NCI-H1930 (cell line): ENCODE measurements around the gene SIGLEC1.
A peak's percentile ranks its signal among the peaks of the same experiment; 100 is the strongest.

Experiments used
- DNase-seq, 2 experiments: peaks; one replicate each; lab custom pipeline; 2025; lab: John Stamatoyannopoulos, UW

SIGLEC1 gene

DNA sequence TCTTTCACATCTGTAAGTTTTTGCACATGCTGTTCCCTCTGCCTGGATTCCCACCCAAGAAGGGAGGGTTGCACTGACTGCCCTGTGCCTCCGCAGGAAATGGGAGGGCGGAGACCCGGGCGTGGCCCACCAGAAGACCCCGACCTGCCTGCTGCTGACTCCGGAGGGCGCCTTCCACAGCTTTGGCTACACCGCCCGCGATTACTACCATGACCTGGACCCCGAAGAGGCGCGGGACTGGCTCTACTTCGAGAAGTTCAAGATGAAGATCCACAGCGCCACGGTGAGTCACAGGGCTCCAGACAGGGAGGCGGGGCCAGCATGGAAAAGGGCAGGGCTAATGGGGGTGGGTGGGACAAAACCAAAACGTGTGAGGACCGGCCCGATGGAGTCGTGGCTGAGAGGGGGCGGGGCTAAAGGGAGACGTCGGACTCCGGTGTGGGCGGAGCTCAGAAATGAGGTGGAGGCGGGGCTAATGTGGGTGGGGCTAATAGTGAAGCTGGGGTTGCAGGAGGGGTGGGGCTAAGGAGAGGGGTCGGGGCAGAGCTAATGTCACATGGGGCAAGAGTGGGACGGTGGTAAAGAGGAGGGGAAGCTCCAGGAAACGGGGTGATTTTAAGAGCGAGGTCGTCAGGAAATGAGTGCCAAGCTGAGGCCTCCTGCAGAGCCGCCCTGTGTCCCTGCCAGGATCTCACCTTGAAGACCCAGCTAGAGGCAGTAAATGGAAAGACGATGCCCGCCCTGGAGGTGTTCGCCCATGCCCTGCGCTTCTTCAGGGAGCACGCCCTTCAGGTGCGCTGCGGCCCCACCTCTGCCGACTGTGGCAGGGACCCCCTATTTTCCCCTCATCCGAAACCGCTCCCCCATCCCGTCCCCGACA is 32.6 kb upstream of the SIGLEC1 start:
- peak; percentile 77 to 79 for DNase-seq

DNA sequence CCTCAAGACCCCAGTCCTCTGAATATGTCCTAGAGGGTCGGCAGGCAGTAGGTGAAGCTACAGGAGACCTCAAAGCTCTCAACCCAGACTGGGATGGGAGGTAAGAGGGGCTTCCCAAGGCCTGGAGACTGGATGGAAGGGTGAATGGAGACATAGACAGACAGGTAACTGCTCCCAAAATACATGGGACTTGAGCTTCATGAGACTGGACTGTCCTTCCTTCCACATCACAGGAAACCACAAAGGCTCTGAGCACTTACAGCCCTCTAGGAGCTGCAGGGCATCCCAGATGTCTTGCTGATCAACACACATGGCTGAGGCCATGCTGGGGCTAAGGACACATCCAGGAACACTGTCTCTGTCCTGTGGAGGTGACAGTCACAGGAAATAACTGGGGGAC is 31.6 kb upstream of the SIGLEC1 start:
- no peak for DNase-seq

DNA sequence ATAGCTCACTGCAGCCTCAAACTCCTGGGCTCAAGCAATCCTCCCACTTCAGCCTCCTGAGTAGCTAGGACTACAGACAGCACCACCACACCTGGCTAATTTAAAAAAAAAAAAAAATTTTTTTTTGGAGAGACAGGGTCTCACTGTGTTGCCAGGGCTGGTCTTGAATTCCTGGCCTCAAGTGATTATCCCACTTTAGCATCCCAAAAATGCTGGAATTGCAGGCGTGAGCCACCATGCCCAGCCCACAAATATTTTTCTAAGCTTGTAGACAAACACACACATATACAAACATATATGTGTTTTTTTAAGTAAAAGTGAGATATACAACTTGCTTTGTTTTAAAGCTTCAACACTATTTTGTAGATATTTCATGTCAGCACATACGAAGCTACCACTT is 30.9 kb upstream of the SIGLEC1 start:
- no peak for DNase-seq

DNA sequence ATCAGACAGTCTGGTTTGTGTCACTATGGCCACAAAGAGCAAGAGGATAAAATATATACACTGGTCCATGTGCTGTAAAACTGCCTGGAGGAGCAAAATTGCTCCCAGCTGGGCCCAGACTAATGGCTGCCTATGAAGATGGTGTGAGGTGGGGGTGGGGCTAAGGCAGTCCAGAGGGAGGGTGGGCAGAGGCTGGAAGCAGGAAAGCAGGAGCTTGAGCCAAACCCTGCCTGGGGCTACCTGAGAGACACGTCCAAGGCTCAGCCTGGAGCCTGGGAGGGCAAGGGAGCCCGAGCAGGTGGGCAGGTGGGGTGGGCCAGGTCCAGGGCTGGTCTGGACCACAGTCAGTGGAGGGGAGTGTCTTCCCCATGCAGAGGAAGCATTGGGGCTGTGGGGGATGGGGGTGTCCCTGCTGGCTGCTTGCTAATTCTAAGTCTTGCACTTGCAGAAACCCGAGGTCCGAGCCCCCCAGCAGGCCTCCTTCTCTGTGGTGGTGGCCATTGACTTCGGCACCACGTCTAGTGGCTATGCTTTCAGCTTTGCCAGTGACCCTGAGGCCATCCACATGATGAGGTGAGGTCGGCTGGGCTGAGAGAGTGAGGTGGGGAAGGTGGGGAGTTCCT is 29.5 kb upstream of the SIGLEC1 start:
- DNase-seq = no peak

DNA sequence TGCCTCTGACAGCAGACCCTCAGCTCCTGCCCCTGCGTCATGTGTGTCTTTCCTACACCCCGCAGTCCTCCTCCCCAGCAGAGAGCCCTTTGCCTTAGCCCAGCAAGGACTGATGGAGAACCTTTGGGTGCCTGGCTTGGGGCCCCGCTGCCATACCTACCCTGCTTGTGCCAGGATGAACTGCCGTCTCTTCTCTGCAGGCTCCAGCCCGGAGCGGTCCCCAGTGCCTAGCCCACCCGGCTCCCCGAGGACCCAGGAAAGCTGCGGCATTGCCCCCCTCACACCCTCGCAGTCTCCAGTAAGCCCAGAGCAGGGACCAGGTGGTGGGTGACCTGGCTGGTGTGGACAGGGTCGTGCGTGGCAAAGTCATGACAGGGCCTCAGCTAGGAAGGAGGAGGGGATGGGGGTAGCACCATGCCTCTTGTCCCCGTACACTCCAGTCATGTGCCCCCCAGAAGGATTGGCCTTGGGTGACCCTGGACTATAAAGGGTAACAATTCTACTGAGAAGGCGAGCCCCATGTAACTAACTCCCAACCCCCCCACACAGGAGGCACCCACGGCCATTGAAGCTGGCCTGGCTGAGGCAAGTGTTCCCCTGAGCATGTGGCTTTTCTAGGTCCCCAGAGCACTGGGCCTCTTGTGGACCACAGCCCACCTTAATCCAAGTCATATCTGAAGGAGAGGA is 28.4 kb upstream of the SIGLEC1 start:
- DNase-seq = no peak

DNA sequence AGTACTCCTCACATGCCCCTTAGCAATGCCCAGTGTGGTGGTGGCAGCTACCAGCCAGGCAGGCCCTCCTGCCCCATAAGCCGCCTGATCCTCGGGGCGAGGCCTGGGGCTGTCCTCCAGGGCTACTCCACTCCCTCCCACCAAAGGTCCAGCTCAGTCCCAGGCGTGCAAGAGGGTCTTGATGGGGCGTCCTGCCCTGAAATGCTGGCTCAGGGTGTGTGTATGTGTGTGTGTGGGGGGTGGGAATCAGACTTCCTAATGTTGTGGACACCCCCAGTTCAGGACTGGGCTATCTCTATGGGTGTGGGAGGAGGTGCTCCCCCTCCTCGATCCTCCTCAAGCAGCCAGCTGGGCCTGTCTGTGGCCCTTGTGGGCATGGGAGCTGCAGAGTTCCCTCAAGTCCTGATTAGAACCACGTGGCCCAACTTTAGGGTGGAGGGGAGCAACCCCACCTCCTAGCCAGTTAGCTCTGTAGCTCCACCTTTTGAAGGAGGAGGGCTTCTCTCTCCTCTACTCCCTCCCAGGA is 27.6 kb upstream of the SIGLEC1 start:
- no peak for DNase-seq

DNA sequence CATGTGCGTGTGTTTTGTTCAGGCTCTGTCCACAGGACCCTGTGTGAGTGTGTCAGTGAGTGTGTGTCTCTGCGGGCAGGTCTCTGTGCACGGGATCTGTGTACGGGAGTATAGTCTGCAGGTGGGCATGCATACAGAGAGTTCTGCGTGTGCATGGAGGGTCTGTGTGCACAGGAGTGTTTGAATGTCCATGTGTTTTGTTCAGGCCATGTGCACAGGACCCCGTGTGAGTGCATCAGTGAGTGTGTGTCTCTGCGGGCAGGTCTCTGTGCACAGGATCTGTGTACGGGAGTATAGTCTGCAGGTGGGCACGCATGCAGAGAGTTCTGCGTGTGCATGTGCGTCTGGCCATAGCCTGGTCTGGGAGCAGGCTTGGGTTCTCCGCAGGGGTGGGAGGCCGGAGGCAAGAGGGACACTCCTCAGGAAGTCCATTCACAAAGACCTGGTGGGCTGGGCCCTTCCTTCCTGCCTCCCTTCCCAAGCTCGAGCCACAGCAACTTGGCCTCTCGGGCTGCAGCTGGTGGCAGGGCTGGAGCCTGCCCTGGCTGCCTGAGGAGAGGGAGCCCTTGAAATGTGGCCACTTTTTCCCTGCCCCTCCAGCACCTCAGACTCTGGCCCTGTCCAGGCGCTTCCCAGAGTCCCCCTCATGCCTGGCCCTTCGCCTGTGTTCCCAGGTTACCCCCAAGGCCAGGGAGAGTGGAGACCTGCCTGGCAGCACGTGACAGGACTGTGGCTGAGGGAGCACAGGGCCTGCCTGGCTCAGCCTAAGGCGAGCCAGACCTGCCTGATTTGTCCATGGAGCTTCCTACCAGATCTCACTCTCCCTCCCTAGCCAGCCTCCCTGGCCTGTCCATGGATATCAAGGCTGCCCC is 26.9 kb upstream of the SIGLEC1 start:
- DNase-seq = no peak

DNA sequence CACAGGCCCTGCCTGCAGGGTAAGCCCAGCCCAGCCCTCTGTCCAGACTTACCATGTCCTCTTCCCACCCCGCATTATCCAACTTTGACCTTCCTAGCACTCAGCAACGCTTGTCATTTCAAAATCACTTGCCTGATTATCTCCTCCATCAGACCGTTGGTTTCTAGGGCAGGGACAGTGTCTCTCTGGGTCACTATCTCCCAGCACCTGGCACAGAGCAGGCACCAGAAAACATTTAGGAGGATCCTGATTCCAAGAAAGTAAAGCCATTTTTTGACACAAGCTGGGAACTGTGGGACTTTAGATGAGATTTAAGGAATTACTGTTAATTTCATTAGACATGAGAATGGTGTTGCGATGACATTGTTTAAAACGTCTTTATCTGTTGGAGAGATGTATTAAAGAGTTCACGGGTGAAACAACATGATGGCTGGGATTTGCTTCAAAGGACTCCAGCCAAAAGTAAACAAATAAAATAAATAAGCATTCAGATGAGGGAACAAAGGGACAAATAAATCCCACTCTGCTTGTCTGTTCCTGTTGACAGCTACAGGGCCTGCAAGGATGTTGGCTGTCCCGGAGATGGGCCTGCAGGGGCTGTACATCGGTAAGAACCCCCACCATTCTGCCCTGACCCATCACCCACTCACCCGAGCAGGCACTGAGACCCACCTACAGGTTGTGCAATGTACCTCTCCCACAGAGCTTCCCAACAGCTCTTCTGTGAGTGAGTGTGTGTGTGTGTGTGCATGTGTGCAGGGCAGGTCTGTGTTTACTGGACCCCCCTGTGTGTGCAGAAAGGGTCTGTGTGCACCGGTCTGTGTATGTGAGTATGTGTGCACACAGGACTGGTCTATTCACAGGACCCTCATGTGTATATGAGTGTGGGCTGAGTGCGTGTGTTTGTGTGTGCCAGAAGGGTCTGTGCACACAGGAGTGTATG is 26.0 kb upstream of the SIGLEC1 start:
- no peak for DNase-seq

DNA sequence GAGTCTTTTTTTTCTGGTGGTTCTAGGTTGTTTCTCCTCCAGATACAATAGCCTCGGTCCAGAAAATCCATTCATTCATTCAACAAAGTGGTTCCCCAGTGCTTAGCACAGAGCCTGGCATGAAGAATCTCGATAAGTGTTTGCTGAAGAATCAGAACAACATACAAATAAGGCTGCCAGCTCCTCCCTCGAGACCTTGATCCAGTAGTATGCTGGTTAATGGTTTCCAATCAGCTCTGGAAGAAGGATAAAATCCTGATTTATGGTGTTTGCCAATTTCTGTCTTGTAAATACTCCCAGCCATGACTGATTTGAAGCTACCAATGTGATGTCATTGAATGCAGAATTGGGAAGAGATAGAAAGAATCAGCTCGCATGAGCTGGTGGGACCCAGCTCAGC is 23.4 kb upstream of the SIGLEC1 start:
- no peak for DNase-seq

DNA sequence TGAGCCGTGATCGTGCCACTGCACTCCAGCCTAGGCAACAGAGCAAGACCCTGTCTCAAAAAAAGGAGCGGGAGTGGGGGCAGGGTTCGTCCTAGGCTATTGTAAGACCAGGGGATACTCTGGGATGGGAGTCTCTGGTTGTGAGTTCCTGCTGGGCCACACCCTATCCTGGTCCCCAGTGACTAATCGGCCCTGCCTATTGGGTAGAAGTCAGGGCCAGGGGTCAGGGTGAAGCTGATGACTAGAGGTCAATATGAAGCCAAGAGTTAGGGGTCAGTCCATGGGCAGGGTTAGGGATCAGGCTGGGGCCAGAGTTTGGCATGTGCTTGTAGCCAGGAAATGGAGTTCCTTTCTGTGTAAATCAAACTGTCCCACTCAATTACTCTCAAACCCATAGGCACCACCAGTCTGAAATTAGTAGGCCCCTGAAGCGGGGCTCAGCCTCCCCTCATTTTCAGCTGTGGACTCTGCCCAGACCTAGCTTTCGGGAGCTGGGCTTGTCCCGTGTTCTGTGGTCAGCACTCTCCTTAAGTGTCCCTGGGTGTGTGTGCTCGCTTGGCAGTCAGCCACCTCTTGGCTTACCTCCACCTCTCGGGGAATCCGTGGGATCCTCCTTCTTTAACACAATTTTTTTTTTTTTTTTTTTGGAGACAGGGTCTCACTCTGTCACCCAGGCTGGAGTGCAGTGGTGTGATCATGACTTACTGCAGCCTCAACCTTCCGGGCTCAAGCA is 21.9 kb upstream of the SIGLEC1 start:
- no peak for DNase-seq

DNA sequence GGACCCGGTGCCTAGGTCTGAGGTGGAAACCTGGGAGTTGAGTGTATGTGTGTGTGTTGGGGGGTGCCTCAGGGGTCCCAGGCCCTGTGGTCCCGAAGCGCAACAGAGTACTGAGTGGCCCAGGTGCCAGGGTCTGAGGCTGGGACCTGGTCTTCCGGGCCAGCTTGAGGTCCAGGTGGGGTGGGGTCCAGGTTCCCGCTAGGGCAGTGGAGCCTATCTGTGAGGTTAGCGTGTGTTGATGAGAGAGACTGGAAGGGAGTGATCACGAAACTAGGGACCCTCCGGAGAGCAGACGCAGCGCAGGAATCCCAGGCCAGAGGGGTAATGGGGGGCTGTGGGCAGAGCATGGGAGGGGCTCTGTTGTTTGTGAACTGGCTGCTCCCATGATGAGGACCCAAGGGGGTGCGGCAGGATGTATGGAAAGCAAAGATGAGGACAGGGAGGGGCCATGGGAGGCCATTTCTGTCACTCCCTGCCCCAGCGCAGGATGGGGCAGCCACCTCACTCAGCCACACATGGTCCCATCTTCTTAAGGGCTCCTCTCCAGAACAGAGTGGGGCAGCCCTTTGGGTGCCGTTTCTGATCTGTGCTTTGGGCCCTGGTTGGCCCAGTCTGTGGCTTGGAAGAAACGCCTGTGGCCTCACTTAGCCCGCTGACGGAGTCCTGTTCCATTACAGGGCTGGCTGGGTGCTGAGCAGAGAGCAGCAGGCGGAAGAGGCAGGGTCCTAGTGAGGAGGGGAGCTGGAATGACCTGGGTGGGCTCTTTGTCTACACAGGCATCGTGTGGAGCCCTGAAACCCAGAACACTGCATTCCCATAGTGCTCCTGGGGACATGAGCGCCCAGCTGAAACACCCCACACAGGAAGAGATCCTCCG is 21.0 kb upstream of the SIGLEC1 start:
- DNase-seq = no peak

DNA sequence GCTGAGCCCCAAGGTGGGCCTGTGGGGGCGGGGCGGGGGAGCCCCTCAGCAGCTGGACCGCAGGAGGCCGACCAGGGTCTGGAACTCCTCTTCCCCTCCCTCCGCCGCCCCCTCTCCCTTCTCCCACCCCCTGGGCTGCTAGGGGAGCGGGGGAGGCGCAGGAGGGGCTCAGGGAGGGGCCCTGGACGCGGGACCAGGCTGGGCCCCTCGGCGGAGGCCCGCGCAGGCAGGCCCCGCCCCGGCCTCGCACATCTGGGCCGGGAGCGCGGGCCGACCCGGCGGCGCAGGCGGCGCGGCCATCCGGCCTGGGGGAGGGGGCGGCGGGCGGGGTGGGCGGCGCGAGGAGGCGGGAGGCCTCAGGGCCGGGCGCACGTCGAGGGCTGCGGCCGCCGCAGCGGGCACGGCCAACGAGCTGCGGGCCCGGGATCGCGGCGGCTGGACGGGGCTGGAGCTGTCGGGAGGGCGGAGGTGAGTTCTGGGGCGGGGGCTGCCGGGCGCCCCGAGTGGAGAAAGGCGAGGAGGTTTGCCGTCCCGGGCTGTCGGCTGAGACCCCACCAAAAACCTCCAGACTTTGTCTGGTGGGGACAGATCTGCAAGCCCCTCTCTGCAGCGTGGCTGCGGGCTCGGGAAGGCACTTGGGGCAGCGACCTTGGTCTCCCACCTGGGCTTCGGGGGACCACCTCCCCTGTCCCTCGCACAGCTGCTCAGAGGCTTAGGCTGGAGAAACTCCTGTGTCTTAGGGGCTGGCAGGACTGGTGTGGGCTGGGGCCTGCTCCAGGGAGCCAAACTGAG is 20.1 kb upstream of the SIGLEC1 start, which contains the start of gene HSPA12B:
Gene HSPA12B (plus strand): TSS at position 359 of the 792 bp plus-strand sequence. CDS start 5,990 bp downstream, outside the sequence.
- DNase-seq = no peak

DNA sequence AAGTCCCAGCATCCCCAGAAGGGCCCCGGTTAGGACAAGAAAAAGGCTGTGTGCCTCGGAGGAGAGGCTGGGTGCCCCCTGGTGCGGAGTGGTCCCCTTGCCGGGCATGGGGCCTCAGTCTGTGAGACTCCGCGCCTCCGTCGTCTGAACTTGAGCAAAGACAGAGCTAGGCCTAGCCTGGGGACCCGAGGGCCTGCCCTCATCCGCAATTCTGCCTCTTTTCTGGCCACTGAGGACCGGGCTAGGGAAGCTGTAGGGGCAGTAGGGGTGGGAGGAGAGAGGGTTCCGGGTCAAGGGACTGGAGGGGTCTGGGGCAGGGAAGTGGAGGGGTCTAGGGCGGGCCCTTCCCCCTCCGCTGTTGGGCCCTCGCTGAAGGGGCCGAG is 19.5 kb upstream of the SIGLEC1 start:
- DNase-seq = no peak

DNA sequence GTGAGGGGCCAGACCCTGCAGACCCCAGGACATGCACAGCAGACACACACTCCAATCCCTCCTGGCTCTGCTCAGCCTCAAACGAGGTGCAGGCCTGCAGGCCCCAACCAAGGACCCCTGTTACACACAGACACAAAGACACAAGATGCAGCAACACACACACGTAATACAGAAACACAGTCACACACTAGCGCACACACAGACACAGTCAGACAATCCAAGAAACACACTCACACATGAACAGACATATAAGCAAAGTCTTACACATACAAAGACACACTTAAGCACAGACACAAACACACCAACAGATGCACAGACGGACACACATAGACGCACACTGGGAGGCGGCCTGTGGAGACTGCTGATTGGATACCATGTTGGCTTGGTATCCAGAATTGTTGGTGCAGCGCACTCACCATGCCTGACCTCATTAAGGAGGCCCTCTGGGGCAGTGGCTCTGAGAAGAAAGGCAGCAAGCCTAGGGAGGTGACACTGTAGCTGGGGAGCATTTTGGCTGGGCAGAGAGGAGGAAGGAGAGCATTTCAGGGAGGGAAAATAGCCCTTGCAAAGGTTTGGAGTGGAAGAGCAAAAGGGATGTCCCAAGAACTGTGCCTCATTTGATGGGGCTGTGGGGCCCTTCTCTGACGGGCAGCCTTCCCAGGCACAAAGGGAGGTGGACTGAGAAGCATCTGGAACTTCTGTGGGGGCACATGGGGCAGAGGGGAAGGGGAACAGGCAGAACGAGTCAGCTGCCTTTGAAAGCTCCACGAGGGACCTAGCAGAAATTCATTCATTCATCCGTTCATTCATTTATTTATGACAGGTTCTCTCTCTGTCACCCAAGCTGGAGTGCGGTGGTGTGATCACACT is 18.6 kb upstream of the SIGLEC1 start:
- DNase-seq = no peak

DNA sequence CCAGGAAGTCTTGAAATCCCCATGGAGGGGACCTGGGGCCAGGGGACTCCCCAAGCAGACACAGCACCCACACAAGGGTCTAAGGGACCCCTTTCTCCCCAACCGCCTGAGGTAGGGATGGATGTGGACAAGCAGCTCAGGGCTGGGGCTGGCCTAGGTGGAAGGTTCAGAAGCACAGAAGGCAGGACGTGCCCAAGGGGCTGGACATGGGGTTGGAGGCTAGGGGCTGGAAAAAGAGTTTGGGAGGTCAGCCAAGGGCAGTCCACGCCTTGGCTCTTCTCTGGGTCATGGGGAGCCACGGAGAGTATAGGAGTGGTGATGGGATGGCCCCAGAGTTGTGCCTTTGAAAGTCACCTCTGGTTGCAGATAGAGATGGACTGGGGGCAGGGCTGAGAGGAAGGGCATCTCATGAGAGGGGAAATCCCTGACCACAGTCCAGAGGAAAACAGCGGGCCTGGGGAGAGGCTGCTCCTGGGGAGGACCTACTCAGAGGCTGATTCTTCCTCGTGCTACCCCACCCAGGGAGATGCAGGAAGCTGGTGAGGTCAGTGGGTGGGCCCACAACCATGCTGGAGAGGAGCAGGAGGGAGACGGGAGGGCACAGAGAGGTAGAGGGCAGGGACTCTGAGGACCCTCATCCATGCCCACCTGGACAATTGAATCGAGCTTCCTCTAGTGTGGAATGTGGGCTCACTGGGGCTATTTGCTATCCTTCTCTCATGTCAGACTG is 17.6 kb upstream of the SIGLEC1 start:
- no peak for DNase-seq

DNA sequence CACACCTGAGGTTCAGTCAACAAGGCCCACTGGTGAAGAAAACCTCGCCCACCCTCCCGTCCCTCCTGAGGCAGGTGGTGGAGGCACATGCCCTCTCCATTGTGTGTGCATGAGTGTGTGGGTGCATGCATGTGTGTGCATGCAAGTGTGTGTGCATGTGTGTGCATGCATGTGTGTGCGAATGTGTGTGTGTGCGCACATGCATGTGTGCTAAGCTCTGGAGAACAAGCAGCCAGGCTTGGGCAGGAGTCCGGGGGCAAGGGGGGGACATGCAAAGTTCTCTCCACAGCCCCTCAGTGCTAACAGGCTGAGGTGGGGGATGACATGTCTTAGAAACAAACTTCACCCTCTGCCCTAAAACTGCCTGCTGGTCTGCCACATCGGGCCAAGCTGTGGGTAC is 17.0 kb upstream of the SIGLEC1 start:
- no peak for DNase-seq
